HPDE6-E6E7 (cell line): ENCODE results near the gene GABRA4.

Source experiments
- DNase-seq: peaks from one replicate; pipeline ENCODE4 v3.0.0; 2011; ENCODE audit warnings: missing footprints; ENCODE audit errors: extremely low spot score

GABRA4 gene

GRCh38 chr4:46979726-46980125 lies 13.7 kb downstream of the GABRA4 start:
- no peak for DNase-seq

GRCh38 chr4:46979283-46979682 lies 14.1 kb downstream of the GABRA4 start:
- DNase-seq: no peak

- DNase-seq: no peak
Observed at GRCh38 chr4:46977245-46977644, 16.1 kb downstream of the GABRA4 start.

- DNase-seq: no peak
Observed at GRCh38 chr4:46975812-46976553, 17.4 kb downstream of the GABRA4 start.

DNA sequence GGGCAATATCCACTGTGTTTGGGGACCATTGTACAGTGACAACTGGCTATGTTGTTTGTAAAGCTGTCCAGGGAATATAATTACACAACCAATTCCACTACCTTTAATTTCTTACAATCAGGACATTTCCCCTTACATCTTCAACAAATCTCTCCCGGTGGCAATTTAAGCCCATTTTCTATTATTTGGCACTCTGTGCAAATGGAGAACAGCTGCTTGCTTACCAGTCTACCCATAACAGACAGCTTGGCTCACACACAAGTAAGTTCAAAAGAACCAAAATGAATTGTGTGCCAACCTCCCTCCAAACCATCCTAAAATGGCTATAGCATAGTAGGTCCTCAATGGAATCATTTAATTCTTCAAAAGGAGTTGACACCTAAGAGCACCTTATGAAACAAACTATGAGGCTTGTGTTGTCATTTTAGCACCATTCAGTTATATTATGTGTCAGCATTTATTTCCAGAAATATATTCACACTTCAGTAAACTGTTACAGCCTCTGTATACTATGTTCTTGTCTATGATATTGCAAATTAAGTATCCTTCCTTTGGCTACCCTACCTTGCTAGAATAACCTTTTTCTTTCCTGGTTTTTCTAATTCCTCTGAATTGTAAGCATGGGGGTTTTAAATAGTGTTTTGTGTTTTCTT lies 18.4 kb downstream of the GABRA4 start:
- no peak for DNase-seq

DNA sequence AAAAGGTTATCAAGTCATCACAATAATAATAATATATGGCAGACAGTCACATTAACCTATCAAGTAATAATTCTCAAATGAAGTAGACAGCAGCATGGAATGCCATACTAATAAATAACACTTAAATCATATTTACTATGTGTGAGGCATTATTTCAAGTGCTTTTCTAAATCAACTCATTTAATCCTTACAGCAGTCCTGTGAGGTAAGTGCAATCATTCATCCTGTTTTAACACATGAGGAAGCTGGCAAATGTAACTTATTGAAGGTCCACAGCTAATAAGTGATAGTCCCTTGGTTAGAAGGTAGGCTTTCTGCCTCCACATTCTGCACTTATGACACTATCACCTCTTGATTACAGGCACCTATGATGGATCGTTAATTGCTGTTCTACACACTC lies 24.5 kb downstream of the GABRA4 start:
- no peak for DNase-seq

DNA sequence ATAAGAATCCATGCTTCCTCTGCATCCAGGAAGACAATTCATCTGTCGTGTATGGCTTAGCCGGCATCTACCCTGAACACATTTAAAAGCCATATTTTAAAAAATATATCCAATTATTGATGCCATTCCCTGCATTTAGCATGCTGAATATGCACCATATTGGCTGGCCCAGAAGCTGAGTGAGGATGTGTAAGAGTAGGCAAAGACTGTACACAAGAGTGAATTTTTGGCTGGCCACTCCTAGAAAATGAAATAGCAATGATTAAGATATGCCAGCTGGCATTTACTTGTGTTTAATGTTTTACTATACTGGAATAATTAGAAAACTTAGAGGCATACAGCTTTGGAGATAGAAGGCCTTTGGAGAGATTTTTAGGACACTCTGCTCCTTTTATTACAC lies 25.8 kb downstream of the GABRA4 start:
- no peak for DNase-seq

DNA sequence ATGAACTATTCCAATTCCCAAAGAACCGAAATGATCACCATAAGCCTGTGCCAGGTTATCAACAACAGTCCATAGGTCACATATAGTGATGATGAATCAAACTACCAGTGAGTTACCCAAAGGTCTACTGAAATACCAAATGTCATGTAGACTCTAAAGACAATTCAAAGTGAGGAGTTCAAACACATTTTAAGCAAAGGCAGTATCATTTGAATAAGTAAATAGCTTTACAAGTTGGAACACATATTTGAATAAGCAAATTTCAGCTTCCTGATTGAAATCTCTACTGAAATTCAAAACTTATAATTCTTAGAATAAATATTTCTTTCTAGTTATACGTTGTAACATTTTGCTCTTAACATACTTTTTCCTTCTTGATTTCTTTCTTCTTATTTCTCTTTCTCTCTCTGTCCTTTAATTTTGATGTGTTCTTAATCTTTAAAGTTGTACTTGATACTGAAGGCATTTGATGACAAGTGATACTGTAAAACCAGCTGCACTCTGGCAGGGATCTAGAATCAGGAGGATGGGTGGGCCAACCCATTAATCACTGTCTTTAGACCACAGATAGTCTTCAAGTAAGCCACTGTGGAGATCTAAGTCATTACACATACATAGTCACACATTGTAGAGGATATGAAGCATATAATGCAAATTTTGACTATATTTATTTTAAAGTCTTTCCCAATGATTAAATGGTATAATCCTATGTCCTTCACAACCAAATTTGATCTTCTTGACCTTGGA lies 34.5 kb downstream of the GABRA4 start:
- no peak for DNase-seq

GRCh38 chr4:46956451-46956850 lies 36.9 kb downstream of the GABRA4 start:
- DNase-seq: no peak

DNA sequence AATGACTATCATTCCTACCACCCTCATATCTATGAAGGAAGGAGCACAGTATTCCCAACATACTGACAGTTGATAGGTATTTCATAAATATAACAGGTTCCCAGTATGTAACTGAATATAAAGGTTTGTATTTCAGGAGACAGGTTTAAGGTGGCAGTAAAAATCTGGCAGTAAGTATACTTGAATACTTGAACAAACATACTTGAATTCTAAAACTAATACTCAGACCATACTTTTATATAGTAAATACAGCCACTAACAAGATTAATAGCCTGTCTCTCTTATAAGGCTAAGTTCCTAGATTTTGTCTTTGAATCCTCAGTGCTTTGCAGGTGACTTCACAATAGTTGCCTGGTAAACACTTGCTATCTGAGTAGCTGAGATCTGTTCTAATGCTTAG lies 37.8 kb downstream of the GABRA4 start:
- DNase-seq: no peak

DNA sequence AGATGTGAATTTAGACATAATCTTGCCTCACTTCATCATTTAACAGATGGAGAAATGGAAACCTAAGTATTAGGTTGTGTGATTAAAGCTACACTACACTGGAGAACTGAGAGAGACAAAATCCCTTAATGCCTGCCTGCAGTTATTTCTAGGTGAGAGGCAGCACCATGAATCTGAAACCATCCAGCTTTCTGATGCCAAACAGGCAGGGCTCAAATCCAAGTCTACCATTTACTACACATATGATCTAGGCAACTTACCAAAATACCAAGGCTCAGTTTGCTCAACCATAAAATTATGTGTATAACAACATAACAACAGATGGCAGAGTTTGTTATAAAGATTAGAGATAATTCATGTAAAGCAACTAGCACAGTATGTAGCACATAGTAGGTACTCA lies 38.7 kb downstream of the GABRA4 start:
- no peak for DNase-seq

DNA sequence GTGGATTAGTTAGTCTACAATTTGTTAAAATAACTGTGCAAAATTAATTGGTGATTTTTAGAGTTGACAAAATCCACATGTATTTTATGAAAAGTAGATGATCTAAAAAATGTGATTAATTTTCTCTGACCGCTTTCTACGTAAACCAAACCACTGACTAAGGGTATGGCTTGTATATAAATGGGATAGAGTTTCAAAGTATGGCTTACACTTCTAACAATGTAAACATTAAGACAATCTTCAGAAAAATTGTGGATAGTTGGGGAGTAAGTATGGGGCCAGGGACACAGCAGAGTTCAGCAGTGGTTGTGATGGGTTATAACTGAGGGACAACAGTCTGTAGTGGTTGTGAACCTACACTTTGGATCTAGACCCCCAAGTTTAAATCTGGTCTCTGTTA lies 39.8 kb downstream of the GABRA4 start:
- DNase-seq: no peak

DNA sequence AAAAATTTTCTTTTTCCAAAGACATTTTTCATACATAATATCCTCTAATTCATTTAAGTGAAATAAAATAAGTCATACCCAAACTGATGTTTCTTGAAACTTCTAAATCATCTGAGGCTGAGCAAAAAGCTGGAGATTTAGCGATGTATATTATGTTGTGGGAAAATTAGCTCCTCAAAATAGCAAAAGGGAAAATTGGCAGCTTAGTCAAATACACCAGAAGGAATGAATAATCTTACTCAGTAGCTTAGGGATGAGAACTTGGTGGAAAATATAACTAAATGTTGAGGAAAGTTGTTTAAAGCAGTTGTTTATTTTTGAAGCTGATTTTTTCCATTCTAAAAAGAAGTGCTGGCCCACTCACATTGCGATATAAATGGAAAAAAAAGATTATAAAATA lies 40.9 kb downstream of the GABRA4 start:
- DNase-seq: no peak

DNA sequence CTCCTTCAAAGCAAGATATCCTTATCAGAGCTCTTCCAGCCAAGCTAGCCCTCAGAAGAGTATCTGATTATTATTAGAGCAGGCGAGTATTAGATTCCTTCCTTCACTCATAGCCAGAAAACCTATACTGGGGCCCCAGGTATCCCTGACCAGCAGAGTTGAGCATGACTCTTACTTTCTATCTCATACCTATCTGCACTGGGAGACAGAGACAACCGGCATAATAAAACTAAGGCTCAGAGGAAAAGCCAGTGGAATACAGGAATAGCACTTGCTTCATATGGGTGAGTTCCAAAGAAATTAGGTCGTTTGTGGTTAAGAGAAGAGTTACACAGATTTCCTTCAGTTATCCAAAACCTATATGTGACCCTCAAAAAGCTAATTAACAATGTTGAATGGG lies 42.6 kb downstream of the GABRA4 start:
- DNase-seq: no peak

GRCh38 chr4:46949822-46950221 lies 43.6 kb downstream of the GABRA4 start:
- DNase-seq: no peak

DNA sequence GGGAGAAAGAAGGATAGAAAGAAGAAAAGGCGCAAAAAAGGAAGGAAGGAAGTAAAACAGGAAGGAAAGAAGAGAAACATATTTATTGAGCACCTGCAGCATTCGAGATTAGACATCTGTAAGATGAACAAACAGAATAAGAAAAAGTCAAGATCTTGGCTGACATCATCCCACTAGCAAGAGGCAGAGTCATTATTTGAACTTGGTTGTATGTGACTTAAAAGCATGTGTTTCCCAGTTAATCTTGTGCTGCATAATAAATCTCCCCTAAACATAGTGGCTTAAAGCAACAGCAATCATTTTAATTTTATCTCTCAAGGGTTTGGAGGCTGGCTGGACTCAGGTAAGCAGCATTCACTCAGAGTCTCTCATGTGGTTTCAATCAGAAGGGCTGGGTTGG lies 45.8 kb downstream of the GABRA4 start:
- DNase-seq: no peak

GRCh38 chr4:46946919-46947536 lies 46.4 kb downstream of the GABRA4 start:
- DNase-seq: no peak

- no peak for DNase-seq
Observed at GRCh38 chr4:46945062-46945461, 48.3 kb downstream of the GABRA4 start.

DNA sequence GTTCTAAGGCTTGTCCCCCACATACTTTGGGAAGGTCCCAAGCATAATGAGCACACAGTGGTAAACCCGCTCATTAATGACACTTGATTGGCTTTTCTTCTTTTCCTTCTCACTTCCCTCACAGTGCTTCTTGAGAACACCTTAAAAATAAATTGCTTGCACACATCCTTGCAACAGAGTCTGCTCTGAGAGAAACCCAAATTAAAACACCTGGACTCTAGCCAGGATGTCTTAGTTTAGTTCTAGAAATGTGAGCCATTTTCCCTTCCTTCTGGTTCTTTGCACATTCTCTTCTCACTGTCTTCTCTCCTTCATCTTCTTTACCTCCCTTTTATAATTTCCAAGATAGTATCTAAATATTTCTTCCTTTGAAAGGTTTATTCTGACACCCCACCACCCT lies 49.0 kb downstream of the GABRA4 start:
- DNase-seq: no peak

GRCh38 chr4:46937493-46937892 lies 55.9 kb downstream of the GABRA4 start:
- no peak for DNase-seq

- DNase-seq: no peak
Observed at GRCh38 chr4:46934726-46935125, 58.7 kb downstream of the GABRA4 start.

- DNase-seq: peak; percentile 6
Observed at GRCh38 chr4:46933686-46934085, 59.7 kb downstream of the GABRA4 start.

GRCh38 chr4:46931981-46932380 lies 61.4 kb downstream of the GABRA4 start:
- no peak for DNase-seq
